ENCODE measurements around the gene MSX1. TPM values are rescaled to one million over a fixed set of nuclear protein-coding genes. Genes with fewer than 3 reads are reported as not detected.

The MSX1 gene
- total RNA-seq, 1 experiment from 2014 or later: 59.9 TPM

DNA sequence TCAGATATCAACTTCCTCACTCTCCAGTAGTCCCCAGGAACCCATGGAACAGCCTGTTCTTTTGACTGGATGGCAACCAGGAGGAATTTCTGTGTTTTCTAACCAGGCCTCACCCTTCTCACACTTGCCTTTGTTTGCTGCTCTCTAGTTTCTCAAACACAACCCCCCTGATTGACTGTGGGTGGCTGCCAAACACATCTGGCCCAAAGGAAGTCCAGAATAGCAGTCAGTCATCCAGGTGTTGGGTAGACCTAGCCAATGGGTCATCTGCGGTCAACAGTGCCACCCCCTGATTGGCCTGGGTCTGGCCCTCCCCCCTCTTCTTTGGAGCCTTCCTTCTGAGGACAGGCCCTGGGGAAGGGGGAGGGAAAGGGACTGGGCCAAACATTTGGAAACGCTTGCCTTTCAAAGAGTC, 53.7 kb downstream of the MSX1 start:
- no TSS peak for BruUV-seq (replicated peaks)
- H3K4me3 ChIP-seq (replicated peaks in 1 of 2; ENCODE audit: low read depth in 1 of 2, low read length in 2 of 2): no peak overlapping the region
- no peaks in the 10 kb centered on the region for H3K4me1 ChIP-seq (ENCODE audit: control insufficient read depth in 1 of 2, insufficient read depth in 2 of 2, low read length in 2 of 2)
- no peaks in the 10 kb centered on the region for H4K20me1 ChIP-seq (ENCODE audit: insufficient read depth)
- H3K9me3 ChIP-seq (ENCODE audit: control insufficient read depth in 1 of 2, insufficient read depth in 1 of 2, low read depth in 1 of 2, low read length in 2 of 2): no peaks in the 10 kb centered on the region
- H3K79me2 ChIP-seq (ENCODE audit: insufficient read depth, low read length): no peaks in the 10 kb centered on the region
- ATAC-seq: no peak
- no peak for TF ChIP-seq POLR2AphosphoS5 (IDR thresholded peaks at IDR 0.05; ENCODE audit: low read depth, low read length)
- TF ChIP-seq, protein P1, sequence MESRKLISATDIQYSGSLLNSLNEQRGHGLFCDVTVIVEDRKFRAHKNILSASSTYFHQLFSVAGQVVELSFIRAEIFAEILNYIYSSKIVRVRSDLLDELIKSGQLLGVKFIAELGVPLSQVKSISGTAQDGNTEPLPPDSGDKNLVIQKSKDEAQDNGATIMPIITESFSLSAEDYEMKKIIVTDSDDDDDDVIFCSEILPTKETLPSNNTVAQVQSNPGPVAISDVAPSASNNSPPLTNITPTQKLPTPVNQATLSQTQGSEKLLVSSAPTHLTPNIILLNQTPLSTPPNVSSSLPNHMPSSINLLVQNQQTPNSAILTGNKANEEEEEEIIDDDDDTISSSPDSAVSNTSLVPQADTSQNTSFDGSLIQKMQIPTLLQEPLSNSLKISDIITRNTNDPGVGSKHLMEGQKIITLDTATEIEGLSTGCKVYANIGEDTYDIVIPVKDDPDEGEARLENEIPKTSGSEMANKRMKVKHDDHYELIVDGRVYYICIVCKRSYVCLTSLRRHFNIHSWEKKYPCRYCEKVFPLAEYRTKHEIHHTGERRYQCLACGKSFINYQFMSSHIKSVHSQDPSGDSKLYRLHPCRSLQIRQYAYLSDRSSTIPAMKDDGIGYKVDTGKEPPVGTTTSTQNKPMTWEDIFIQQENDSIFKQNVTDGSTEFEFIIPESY (IDR thresholded peaks at IDR 0.05; ENCODE audit: extremely low read depth, insufficient replicate concordance, low read length): no peak
- no peak for TF ChIP-seq JUND (IDR thresholded peaks at IDR 0.05)
- no peak for TF ChIP-seq SIN3A (IDR thresholded peaks at IDR 0.05; ENCODE audit: low read depth)
- no peak for TF ChIP-seq TCF7L2 (IDR thresholded peaks at IDR 0.05; ENCODE audit: borderline replicate concordance, extremely low read depth, insufficient read depth, insufficient read length)
- no peak for TF ChIP-seq POLR2A (IDR thresholded peaks at IDR 0.05; ENCODE audit: borderline replicate concordance, extremely low read depth, insufficient read depth, insufficient read length)
- TF ChIP-seq, protein P2, sequence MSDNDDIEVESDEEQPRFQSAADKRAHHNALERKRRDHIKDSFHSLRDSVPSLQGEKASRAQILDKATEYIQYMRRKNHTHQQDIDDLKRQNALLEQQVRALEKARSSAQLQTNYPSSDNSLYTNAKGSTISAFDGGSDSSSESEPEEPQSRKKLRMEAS (IDR thresholded peaks at IDR 0.05): no peak
- TF ChIP-seq YY1 (IDR thresholded peaks at IDR 0.05; ENCODE audit: extremely low read depth, insufficient replicate concordance, low read depth, low read length): no peak
- TF ChIP-seq ELF1 (IDR thresholded peaks at IDR 0.05; ENCODE audit: borderline replicate concordance, low read depth): no peak
- no peak for TF ChIP-seq RAD21 (IDR thresholded peaks at IDR 0.05; ENCODE audit: low read depth)
- no peak for TF ChIP-seq EZH2phosphoT487 (IDR thresholded peaks at IDR 0.05; ENCODE audit: borderline replicate concordance)
- TF ChIP-seq CEBPB (IDR thresholded peaks at IDR 0.05; ENCODE audit: low read depth): no peak
- TF ChIP-seq FOSL1 (IDR thresholded peaks at IDR 0.05; ENCODE audit: low read depth): no peak
- no peak for TF ChIP-seq ZFX (IDR thresholded peaks at IDR 0.05)
- no peak for TF ChIP-seq SRF (IDR thresholded peaks at IDR 0.05; ENCODE audit: low read depth)
- TF ChIP-seq EGR1 (IDR thresholded peaks at IDR 0.05; ENCODE audit: low read depth): no peak
- TF ChIP-seq, protein P3, sequence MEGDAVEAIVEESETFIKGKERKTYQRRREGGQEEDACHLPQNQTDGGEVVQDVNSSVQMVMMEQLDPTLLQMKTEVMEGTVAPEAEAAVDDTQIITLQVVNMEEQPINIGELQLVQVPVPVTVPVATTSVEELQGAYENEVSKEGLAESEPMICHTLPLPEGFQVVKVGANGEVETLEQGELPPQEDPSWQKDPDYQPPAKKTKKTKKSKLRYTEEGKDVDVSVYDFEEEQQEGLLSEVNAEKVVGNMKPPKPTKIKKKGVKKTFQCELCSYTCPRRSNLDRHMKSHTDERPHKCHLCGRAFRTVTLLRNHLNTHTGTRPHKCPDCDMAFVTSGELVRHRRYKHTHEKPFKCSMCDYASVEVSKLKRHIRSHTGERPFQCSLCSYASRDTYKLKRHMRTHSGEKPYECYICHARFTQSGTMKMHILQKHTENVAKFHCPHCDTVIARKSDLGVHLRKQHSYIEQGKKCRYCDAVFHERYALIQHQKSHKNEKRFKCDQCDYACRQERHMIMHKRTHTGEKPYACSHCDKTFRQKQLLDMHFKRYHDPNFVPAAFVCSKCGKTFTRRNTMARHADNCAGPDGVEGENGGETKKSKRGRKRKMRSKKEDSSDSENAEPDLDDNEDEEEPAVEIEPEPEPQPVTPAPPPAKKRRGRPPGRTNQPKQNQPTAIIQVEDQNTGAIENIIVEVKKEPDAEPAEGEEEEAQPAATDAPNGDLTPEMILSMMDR (IDR thresholded peaks at IDR 0.05 in 2 of 3, conservative IDR thresholded peaks at IDR 0.05 in 1 of 3; ENCODE audit: borderline replicate concordance in 1 of 3, insufficient read depth in 1 of 3, low read depth in 2 of 3, low read length in 2 of 3): no peak
- no peak for TF ChIP-seq EZH2 (IDR thresholded peaks at IDR 0.05)
- H3K36me3 ChIP-seq (ENCODE audit: control insufficient read depth in 1 of 2, insufficient read depth in 2 of 2, low read length in 2 of 2): no peaks in the 10 kb centered on the region
- intact Hi-C loops (cut with micrococcal nuclease): no loop called here
- POLR2A ChIA-PET: no interaction called here
- no peaks in the 10 kb centered on the region for H3K9me2 ChIP-seq (ENCODE audit: insufficient read depth)
- no peak overlapping the region for H3K4me2 ChIP-seq (ENCODE audit: low read length)
- H3K9ac ChIP-seq (ENCODE audit: low read length): no peak overlapping the region
- no peak for DNase-seq (ENCODE audit: low read depth, low spot score)
- RAD21 ChIA-PET (ENCODE audit: low non-redundant PET in 1 of 2, low total read pairs in 2 of 2, uncharacterized antibody in 2 of 2, unreplicated experiment in 2 of 2): no interaction called here
- CTCF ChIA-PET: no interaction called here
- no peak overlapping the region for H3K27ac ChIP-seq (ENCODE audit: low read depth, low read length)
- peaks cover 12% of the 10 kb centered on the region; the same call in 1 of the 2 replicates for H3K27me3 ChIP-seq (ENCODE audit: insufficient read depth, low read length)
- no peak overlapping the region for H2AFZ ChIP-seq (ENCODE audit: low read depth, low read length, poor library complexity, severe bottlenecking)

All from HCT116 (cell line).